Mesendoderm (in vitro differentiated cells): ENCODE results near the gene GINM1. TPM values are rescaled to one million over a fixed set of nuclear protein-coding genes. Genes with fewer than 3 reads are reported as not detected.

Source experiments
- DNase-seq: peaks from one replicate; pipeline ENCODE4 v3.0.0; 2013
- H2AK5ac ChIP-seq: 2 replicates; pipeline ENCODE4 v1.6.1; 2013; ENCODE audit warnings: low read length, inconsistent platforms
- H2BK120ac ChIP-seq: 2 replicates; pipeline ENCODE4 v1.6.1; 2013; ENCODE audit warnings: low read depth, mild to moderate bottlenecking, low read length, moderate library complexity, mixed read lengths
- H2BK15ac ChIP-seq: replicated peaks from 2 replicates; pipeline ENCODE4 v1.6.1; 2013; ENCODE audit warnings: low read depth, mild to moderate bottlenecking, moderate library complexity
- H2BK5ac ChIP-seq: 2 replicates; pipeline ENCODE4 v1.6.1; 2013; ENCODE audit warnings: low read length, inconsistent platforms
- H3K18ac ChIP-seq: 2 replicates; pipeline ENCODE4 v1.6.1; 2013; ENCODE audit warnings: mild to moderate bottlenecking, low read length, mixed read lengths
- H3K23ac ChIP-seq: one replicate; pipeline ENCODE4 v1.6.1; 2013; ENCODE audit warnings: low read length
- H3K27ac ChIP-seq: 2 replicates; pipeline ENCODE4 v1.5.1; 2013; ENCODE audit warnings: low read depth, mild to moderate bottlenecking, inconsistent platforms, low read length, moderate library complexity
- H3K27me3 ChIP-seq: 2 replicates; pipeline ENCODE4 v1.6.1; 2013; ENCODE audit warnings: low read length, control low read depth, mild to moderate bottlenecking, inconsistent platforms; ENCODE audit not compliant: insufficient read depth, poor library complexity
- H3K36me3 ChIP-seq: 2 replicates; pipeline ENCODE4 v1.6.1; 2013; ENCODE audit warnings: low read length, inconsistent platforms; ENCODE audit not compliant: control insufficient read depth, insufficient read depth
- H3K4ac ChIP-seq: one replicate; pipeline ENCODE4 v1.6.1; 2013; ENCODE audit warnings: low read depth, mild to moderate bottlenecking, low read length, moderate library complexity
- H3K4me1 ChIP-seq: 2 replicates; pipeline ENCODE4 v1.6.1; 2013; ENCODE audit warnings: low read depth, low read length, inconsistent platforms; ENCODE audit not compliant: control insufficient read depth
- H3K4me2 ChIP-seq: 2 replicates; pipeline ENCODE4 v1.6.1; 2013; ENCODE audit warnings: low read length
- H3K4me3 ChIP-seq: 2 replicates; pipeline ENCODE4 v1.5.1; 2013; ENCODE audit warnings: mild to moderate bottlenecking, low read length
- H3K56ac ChIP-seq: one replicate; pipeline ENCODE4 v1.6.1; 2013; ENCODE audit warnings: low read length
- H3K79me1 ChIP-seq: 2 replicates; pipeline ENCODE4 v1.6.1; 2013; ENCODE audit warnings: low read length, inconsistent platforms
- H3K79me2 ChIP-seq: 2 replicates; pipeline ENCODE4 v1.6.1; 2013; ENCODE audit warnings: mild to moderate bottlenecking, low read length; ENCODE audit not compliant: control insufficient read depth, insufficient read depth
- H3K9ac ChIP-seq: 2 replicates; pipeline ENCODE4 v1.6.1; 2013; ENCODE audit warnings: low read length, inconsistent platforms
- H4K5ac ChIP-seq: one replicate; pipeline ENCODE4 v1.6.1; 2013; ENCODE audit warnings: low read length
- H4K8ac ChIP-seq: one replicate; pipeline ENCODE4 v1.6.1; 2013; ENCODE audit warnings: low read depth, mild to moderate bottlenecking, control low read depth, low read length, moderate library complexity
- WGBS: extraction: QIAGEN DNeasy Blood & Tissue Kit; methylation state at CpG from one replicate; pipeline ENCODE4 v1.1.7; 2013; ENCODE audit warnings: low lambda C conversion rate, missing lambda C conversion rate; ENCODE audit not compliant: insufficient coverage; ENCODE audit errors: extremely low coverage; 5-methylcytosine and 5-hydroxymethylcytosine counted together
- small RNA-seq: library from polyadenylated mRNA; stranded (forward); fragments of <200 nt; extraction: miRNeasy Mini kit (QIAGEN cat#:217004); gene quantifications from one replicate; pipeline ENCODE3, GENCODE V24; 2013; ENCODE audit not compliant: insufficient read depth

Gene GINM1

GRCh38 chr6:149636124-149636523 lies 69.9 kb downstream of the GINM1 start:
- Histone ChIP-seq H3K4me2 (no peak overlapping the region), H3K79me2 (no peaks in the 10 kb centered on the region), H3K18ac (no peak overlapping the region), H3K27ac (no peak overlapping the region), H3K36me3 (no peaks in the 10 kb centered on the region), H3K79me1 (no peaks in the 10 kb centered on the region), H2AK5ac (no peak overlapping the region), H3K56ac (no peak overlapping the region), H2BK120ac (no peak overlapping the region), H2BK15ac (no peak overlapping the region), H2BK5ac (no peak overlapping the region), H3K9ac (no peak overlapping the region), H3K23ac (no peak overlapping the region), H3K4me1 (no peaks in the 10 kb centered on the region), H4K5ac (no peak overlapping the region), H3K4me3 (no peak overlapping the region), H3K27me3 (no peaks in the 10 kb centered on the region), H4K8ac (no peak overlapping the region), H3K4ac (no peak overlapping the region)
- peak; percentile 42 for DNase-seq
- no CpG with 5 or more reads among the region's 2 CpGs for WGBS

Small RNAs within 50 kb of the gene (small RNA-seq; reads per million reads assigned to genes)
- gene RF00019: not detected
- not detected for gene RF00410
- gene RNU7-3P: not detected
